Measurements from ENCODE around the gene LMF2. TPM values are rescaled to one million over a fixed set of nuclear protein-coding genes. Genes with fewer than 3 reads are reported as not detected.

The LMF2 gene
- total RNA-seq, 2 experiments from 2014 or later: 49.2 to 50.7 TPM

- Histone ChIP-seq H3K36me3 (ENCODE audit: insufficient read depth, low read length) (peaks cover 97% of the 10 kb centered on the region), H3K4me2 (ENCODE audit: low read length) (no peak overlapping the region), H3K79me2 (ENCODE audit: insufficient read depth, low read depth, low read length) (no peaks in the 10 kb centered on the region), H4K20me1 (ENCODE audit: insufficient read depth, low read length) (no peaks in the 10 kb centered on the region), H3K9me2 (ENCODE audit: insufficient read depth, low read length) (no peaks in the 10 kb centered on the region), H3K4me1 (ENCODE audit: insufficient read depth, low read length, poor library complexity, severe bottlenecking) (no peaks in the 10 kb centered on the region), H3K27ac (ENCODE audit: low read depth, low read length, poor library complexity, severe bottlenecking) (no peak overlapping the region), H3K4me3 (ENCODE audit: low read depth, low read length, poor library complexity, severe bottlenecking) (no peak overlapping the region), H2AFZ (ENCODE audit: low read length) (no peak overlapping the region), H3K9me3 (ENCODE audit: low read length) (no peaks in the 10 kb centered on the region)
- TF ChIP-seq EZH2phosphoT487 (IDR thresholded peaks at IDR 0.05; ENCODE audit: borderline replicate concordance, low read depth, low read length) (no peak), CTCF (conservative IDR thresholded peaks at IDR 0.05; ENCODE audit: low read length) (no peak)
- DNase-seq (ENCODE audit: low spot score): no peak
- BruUV-seq (replicated peaks): no TSS peak
- POLR2A ChIA-PET: no interaction called here
- CTCF ChIA-PET (ENCODE audit: unreplicated experiment): no interaction called here
- intact Hi-C loops (cut with micrococcal nuclease; ENCODE audit: unreplicated experiment): no loop called here
These were observed 46.6 kb downstream of the LMF2 start for GRCh38 chr22:50460938-50461337.

GRCh38 chr22:50459496-50460140 lies 47.9 kb downstream of the LMF2 start:
- TSS peak; percentile 59 for BruUV-seq (replicated peaks)
- Histone ChIP-seq H2AFZ (ENCODE audit: low read length) (no peak overlapping the region), H3K36me3 (ENCODE audit: insufficient read depth, low read length) (peaks cover 97% of the 10 kb centered on the region), H3K27ac (ENCODE audit: low read depth, low read length, poor library complexity, severe bottlenecking) (no peak overlapping the region), H3K9me2 (ENCODE audit: insufficient read depth, low read length) (no peaks in the 10 kb centered on the region), H3K79me2 (ENCODE audit: insufficient read depth, low read depth, low read length) (no peaks in the 10 kb centered on the region), H4K20me1 (ENCODE audit: insufficient read depth, low read length) (no peaks in the 10 kb centered on the region), H3K4me3 (ENCODE audit: low read depth, low read length, poor library complexity, severe bottlenecking) (no peak overlapping the region), H3K4me1 (ENCODE audit: insufficient read depth, low read length, poor library complexity, severe bottlenecking) (no peaks in the 10 kb centered on the region), H3K4me2 (ENCODE audit: low read length) (no peak overlapping the region), H3K9me3 (ENCODE audit: low read length) (no peaks in the 10 kb centered on the region)
- DNase-seq (ENCODE audit: low spot score): no peak
- intact Hi-C loops (cut with micrococcal nuclease; ENCODE audit: unreplicated experiment): no loop called here
- 0 out of 2 replicates have a peak, but pooled peaks have one; percentile 29 for TF ChIP-seq CTCF (conservative IDR thresholded peaks at IDR 0.05; ENCODE audit: low read length)
- TF ChIP-seq EZH2phosphoT487 (IDR thresholded peaks at IDR 0.05; ENCODE audit: borderline replicate concordance, low read depth, low read length): no peak
- CTCF ChIA-PET (ENCODE audit: unreplicated experiment): no interaction called here
- POLR2A ChIA-PET: interaction anchor here (0.6 kb wide), 1 partner anchor 319 kb away, joined by 3 read pairs; no protein-coding TSS in a partner anchor

GRCh38 chr22:50459016-50459415 lies 48.5 kb downstream of the LMF2 start:
- H3K79me2 ChIP-seq (ENCODE audit: insufficient read depth, low read depth, low read length): no peaks in the 10 kb centered on the region

More at GRCh38 chr22:50459016-50459415, 48.5 kb downstream of the LMF2 start:
- Histone ChIP-seq H3K4me1 (ENCODE audit: insufficient read depth, low read length, poor library complexity, severe bottlenecking) (no peaks in the 10 kb centered on the region), H3K36me3 (ENCODE audit: insufficient read depth, low read length) (peaks cover 97% of the 10 kb centered on the region), H3K4me3 (ENCODE audit: low read depth, low read length, poor library complexity, severe bottlenecking) (no peak overlapping the region), H3K4me2 (ENCODE audit: low read length) (no peak overlapping the region), H3K9me3 (ENCODE audit: low read length) (no peaks in the 10 kb centered on the region), H4K20me1 (ENCODE audit: insufficient read depth, low read length) (no peaks in the 10 kb centered on the region), H3K9me2 (ENCODE audit: insufficient read depth, low read length) (no peaks in the 10 kb centered on the region), H2AFZ (ENCODE audit: low read length) (no peak overlapping the region), H3K27ac (ENCODE audit: low read depth, low read length, poor library complexity, severe bottlenecking) (no peak overlapping the region)
- no peak for DNase-seq (ENCODE audit: low spot score)
- BruUV-seq (replicated peaks): no TSS peak
- POLR2A ChIA-PET: interaction anchor here (0.6 kb wide), 1 partner anchor 319 kb away, joined by 3 read pairs; no protein-coding TSS in a partner anchor
- intact Hi-C loops (cut with micrococcal nuclease; ENCODE audit: unreplicated experiment): no loop called here
- CTCF ChIA-PET (ENCODE audit: unreplicated experiment): no interaction called here
- TF ChIP-seq CTCF (conservative IDR thresholded peaks at IDR 0.05; ENCODE audit: low read length): no peak
- TF ChIP-seq EZH2phosphoT487 (IDR thresholded peaks at IDR 0.05; ENCODE audit: borderline replicate concordance, low read depth, low read length): no peak

Measured in OCI-LY7 (cell line).